Gastrocnemius medialis (tissue), 4 donors: ENCODE data around the gene CERS6. TPM values are rescaled to one million over a fixed set of nuclear protein-coding genes. Genes with fewer than 3 reads are reported as not detected.
"Not testable (repeated sequence)": the region's sequence is repeated elsewhere in the genome, so short reads cannot be mapped to it uniquely, and the experiment has no call there.

Experiments
- ATAC-seq, 2 donors: fragments of 150-250 bp; one replicate each; pipeline ENCODE4 v1.9.1; 2016
- DNase-seq, 2 donors: peaks; one replicate each; pipeline ENCODE4 v3.0.0-alpha.2; 2019
- H3K27ac ChIP-seq, 4 donors: fragments of 200-600 bp; sonication (generic); 1 replicate in 1 of 4; 2 replicates in 3 of 4; pipeline ENCODE4 v1.5.1; 2016 to 2018; ENCODE audit warnings: mild to moderate bottlenecking in 2 of 4, moderate library complexity in 1 of 4
- H3K27me3 ChIP-seq, 3 donors: fragments of 200-600 bp; sonication (generic) in 2 of 3; 1 replicate in 1 of 3; 2 replicates in 2 of 3; pipeline versions ENCODE4 v1.5.1 to v1.6.0; 2016 to 2019; ENCODE audit warnings: mild to moderate bottlenecking in 1 of 3, moderate library complexity in 1 of 3
- H3K36me3 ChIP-seq, 2 donors: fragments of 200-600 bp; sonication (generic) in 1 of 2; one replicate each; pipeline ENCODE4 v1.5.1; 2017 to 2018
- H3K4me1 ChIP-seq, 2 donors: fragments of 200-600 bp; sonication (generic) in 1 of 2; one replicate each; pipeline ENCODE4 v1.5.1; 2016 to 2017; ENCODE audit warnings: mild to moderate bottlenecking in 2 of 2
- H3K4me3 ChIP-seq, 4 donors: fragments of 200-600 bp; sonication (generic) in 3 of 4; 1 replicate in 1 of 4; 2 replicates in 3 of 4; pipeline ENCODE4 v1.5.1; 2016 to 2019; ENCODE audit warnings: mild to moderate bottlenecking in 2 of 4
- H3K9me3 ChIP-seq, 3 donors: fragments of 200-600 bp; sonication (generic) in 2 of 3; 1 replicate in 1 of 3; 2 replicates in 2 of 3; pipeline ENCODE4 v1.5.1; 2016 to 2019
- CTCF ChIP-seq, 5 experiments: fragments of 450-650 bp in 3 of 5; fragments of 200-600 bp in 2 of 5; sonication (generic) in 2 of 5; IDR thresholded peaks in 4 of 5; conservative IDR thresholded peaks in 1 of 5; 1 replicate in 4 of 5; 2 replicates in 1 of 5; pipeline ENCODE4 v1.5.1; 2016 to 2019; ENCODE audit warnings: antibody characterized with exemption in 5 of 5, mild to moderate bottlenecking in 3 of 5, moderate library complexity in 3 of 5
- POLR2A ChIP-seq, 2 donors: fragments of 450-650 bp; IDR thresholded peaks; one replicate each; pipeline ENCODE4 v1.6.1; 2017; ENCODE audit warnings: antibody characterized with exemption in 2 of 2, mild to moderate bottlenecking in 2 of 2, moderate library complexity in 2 of 2
- in situ Hi-C, 4 donors: fragments of 200-750 bp; cut with MboI; loops; one replicate each; pipeline versions ENCODE4 v1.15.0 to v1.8.0; 2017; ENCODE audit warnings: low sequenced_read_pairs in 4 of 4
- intact Hi-C: fragments of 100-400 bp; cut with DNase I; formaldehyde crosslinking; loops from one replicate; pipeline ENCODE4 v1.15.1; 2023; ENCODE audit warnings: low total_unique reads
- total RNA-seq, 4 donors: library from RNA; depleted of rRNA; stranded (reverse); fragments of >200 nt; gene quantifications; one replicate each; pipeline versions ENCODE4 v1.1.0 to v1.2.3, GENCODE V29; 2016

Gene CERS6
- total RNA-seq, 4 donors from 2014 or later: 11.9 to 18.0 (median 14.7) TPM

GRCh38 chr2:168652997-168653921 lies 197.2 kb downstream of the CERS6 start:
- ATAC-seq: no peak
- intact Hi-C loops: no loop called here

GRCh38 chr2:168654705-168655104 lies 198.6 kb downstream of the CERS6 start:
- Histone ChIP-seq H3K9me3 (no peaks in the 10 kb centered on the region), H3K27me3 (no peaks in the 10 kb centered on the region), H3K36me3 (no peaks in the 10 kb centered on the region), H3K4me1 (peaks cover under 1 to 13% of the 10 kb centered on the region in 2 donors), H3K27ac (no peak overlapping the region), H3K4me3 (no peak overlapping the region)
- intact Hi-C loops (no loop called here), in situ Hi-C loops (no loop called here)
- no peak for ATAC-seq
- DNase-seq: no peak
- TF ChIP-seq CTCF (IDR thresholded peaks at IDR 0.05 in 4 of 5, conservative IDR thresholded peaks at IDR 0.05 in 1 of 5) (no peak), POLR2A (IDR thresholded peaks at IDR 0.05) (no peak)

More at GRCh38 chr2:168652997-168653921, 197.2 kb downstream of the CERS6 start:
- H3K27ac ChIP-seq: no peak overlapping the region
- in situ Hi-C loops: no loop called here
- H3K9me3 ChIP-seq: no peaks in the 10 kb centered on the region
- H3K27me3 ChIP-seq: no peaks in the 10 kb centered on the region
- no peak for DNase-seq
- TF ChIP-seq CTCF (IDR thresholded peaks at IDR 0.05 in 4 of 5, conservative IDR thresholded peaks at IDR 0.05 in 1 of 5) (no peak), POLR2A (IDR thresholded peaks at IDR 0.05) (no peak)
- no peak overlapping the region for H3K4me3 ChIP-seq
- H3K36me3 ChIP-seq: no peaks in the 10 kb centered on the region
- H3K4me1 ChIP-seq: peaks cover 12 to 25% of the 10 kb centered on the region in 2 donors

GRCh38 chr2:168655207-168655606 lies 199.1 kb downstream of the CERS6 start:
- Histone ChIP-seq H3K4me3 (no peak overlapping the region), H3K36me3 (no peaks in the 10 kb centered on the region), H3K4me1 (peaks cover 0 to 9% of the 10 kb centered on the region in 2 donors), H3K9me3 (no peaks in the 10 kb centered on the region), H3K27me3 (no peaks in the 10 kb centered on the region), H3K27ac (no peak overlapping the region)
- TF ChIP-seq CTCF (IDR thresholded peaks at IDR 0.05 in 4 of 5, conservative IDR thresholded peaks at IDR 0.05 in 1 of 5): no peak
- no peak for TF ChIP-seq POLR2A (IDR thresholded peaks at IDR 0.05)
- DNase-seq (no peak), ATAC-seq (no peak)
- in situ Hi-C loops (no loop called here), intact Hi-C loops (no loop called here)

- H3K36me3 ChIP-seq, in situ Hi-C loops, H3K9me3 ChIP-seq, H3K4me3 ChIP-seq, DNase-seq, intact Hi-C loops, H3K27me3 ChIP-seq, ATAC-seq, H3K27ac ChIP-seq: not testable (repeated sequence)
- peaks cover 0 to 14% of the 10 kb centered on the region in 2 donors for H3K4me1 ChIP-seq
Observed at GRCh38 chr2:168657378-168657777, 201.3 kb downstream of the CERS6 start.

- no peak overlapping the region for H3K27ac ChIP-seq
- H3K9me3 ChIP-seq: no peaks in the 10 kb centered on the region
- H3K4me1 ChIP-seq: peaks cover 0 to 7% of the 10 kb centered on the region in 2 donors
- no peak for DNase-seq
- H3K27me3 ChIP-seq: no peaks in the 10 kb centered on the region
- ATAC-seq: no peak
- H3K4me3 ChIP-seq: no peak overlapping the region
- no peak for TF ChIP-seq POLR2A (IDR thresholded peaks at IDR 0.05)
- no peak for TF ChIP-seq CTCF (IDR thresholded peaks at IDR 0.05 in 4 of 5, conservative IDR thresholded peaks at IDR 0.05 in 1 of 5)
- H3K36me3 ChIP-seq: no peaks in the 10 kb centered on the region
- in situ Hi-C loops: no loop called here
- intact Hi-C loops: no loop called here
Observed at GRCh38 chr2:168658706-168659105, 202.6 kb downstream of the CERS6 start.
